Muscle layer of colon (tissue), 2 donors: ENCODE data around the gene DNM2.
"Not testable (repeated sequence)": the region's sequence is repeated elsewhere in the genome, so short reads cannot be mapped to it uniquely, and the experiment has no call there.

Source experiments
- H3K27ac ChIP-seq: one replicate; pipeline ENCODE4 v1.7.0; 2013; ENCODE audit warnings: low read depth, mild to moderate bottlenecking, low read length, moderate library complexity
- H3K27me3 ChIP-seq, 2 donors: one replicate each; pipeline ENCODE4 v1.7.0; 2013; ENCODE audit warnings: low read length in 2 of 2, mild to moderate bottlenecking in 2 of 2; ENCODE audit not compliant: insufficient read depth in 2 of 2, control insufficient read depth in 1 of 2
- H3K36me3 ChIP-seq: one replicate; pipeline ENCODE4 v1.7.0; 2013; ENCODE audit warnings: mild to moderate bottlenecking, low read length; ENCODE audit not compliant: insufficient read depth
- H3K4me1 ChIP-seq: one replicate; pipeline ENCODE4 v1.7.0; 2013; ENCODE audit warnings: mild to moderate bottlenecking, low read length; ENCODE audit not compliant: insufficient read depth
- H3K4me3 ChIP-seq, 2 donors: one replicate each; pipeline ENCODE4 v1.7.0; 2013; ENCODE audit warnings: low read length in 2 of 2, low read depth in 1 of 2, mild to moderate bottlenecking in 1 of 2, moderate library complexity in 1 of 2
- H3K9ac ChIP-seq: one replicate; pipeline ENCODE4 v1.7.0; 2013; ENCODE audit warnings: low read length
- H3K9me3 ChIP-seq: one replicate; pipeline ENCODE4 v1.7.0; 2013; ENCODE audit warnings: mild to moderate bottlenecking, low read length
- donor health status: abdominal sarcoma.
- donor health status: Adenocarcinoma of cecum.

The DNM2 gene

DNA sequence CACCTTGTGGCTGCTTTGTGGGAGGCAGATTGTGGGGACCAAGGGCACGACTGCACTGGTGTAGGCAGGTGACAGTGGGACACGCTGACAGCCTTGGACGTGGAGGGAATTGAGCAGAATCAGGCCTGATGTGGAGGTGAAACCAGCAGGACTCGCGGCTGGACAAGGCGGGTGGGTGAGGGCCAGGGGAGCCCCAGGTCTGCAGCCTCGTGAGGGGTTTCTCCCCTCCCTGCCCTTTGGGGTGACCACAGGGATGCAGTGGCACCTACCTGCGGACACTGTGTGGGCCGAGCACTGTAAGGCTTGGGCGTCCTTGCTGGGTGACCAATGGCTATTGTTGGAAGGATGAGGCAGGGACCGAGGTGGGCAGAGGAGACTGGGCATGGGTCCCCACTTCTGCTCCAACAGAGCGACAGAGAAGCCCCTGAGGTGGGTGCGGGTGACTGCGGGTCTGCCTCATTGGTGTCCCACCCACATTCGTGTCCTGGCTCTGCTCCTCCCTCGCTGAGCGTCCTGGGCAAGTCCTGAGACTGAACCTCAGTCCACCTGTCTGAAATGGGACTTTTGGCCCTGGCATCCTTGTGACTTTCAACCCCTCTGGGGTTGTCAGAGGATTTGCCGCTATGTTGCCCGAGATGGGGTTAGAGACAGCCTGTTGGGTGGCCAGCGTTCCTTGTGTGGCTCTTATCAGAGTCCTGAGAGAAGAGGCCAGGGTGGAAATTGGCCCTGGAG is 30.5 kb downstream of the DNM2 start:
- Histone ChIP-seq H3K4me3 (no peak overlapping the region), H3K9me3 (no peaks in the 10 kb centered on the region), H3K27ac (no peak overlapping the region), H3K4me1 (peaks cover 29% of the 10 kb centered on the region), H3K27me3 (no peaks in the 10 kb centered on the region), H3K36me3 (no peaks in the 10 kb centered on the region), H3K9ac (no peak overlapping the region)

DNA sequence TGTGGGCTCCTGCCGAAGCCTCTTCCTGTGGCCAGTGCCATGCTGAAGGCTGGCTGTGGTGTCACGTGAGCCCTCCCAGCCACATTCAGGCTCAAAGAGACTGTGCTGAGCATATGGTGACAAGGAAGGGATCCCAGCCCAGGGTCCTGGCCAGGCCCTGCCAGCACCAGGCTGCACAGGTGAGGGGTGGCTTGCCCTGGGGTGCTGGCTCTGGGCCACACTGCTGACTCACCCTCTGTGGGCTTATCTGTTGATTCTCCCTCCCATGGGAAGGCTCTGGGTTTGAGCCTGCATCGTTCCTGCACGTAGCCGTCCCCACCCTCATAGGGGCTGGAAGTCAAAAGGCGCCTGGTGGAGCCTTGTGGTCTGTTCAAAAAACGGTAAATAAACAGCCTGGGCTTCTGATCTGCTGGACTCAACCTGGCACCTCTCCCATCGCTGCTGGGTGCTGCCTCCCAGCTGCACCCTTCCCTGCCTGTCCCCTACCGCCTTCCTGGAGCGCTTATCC is 31.1 kb downstream of the DNM2 start:
- Histone ChIP-seq H3K9me3 (no peaks in the 10 kb centered on the region), H3K27me3 (no peaks in the 10 kb centered on the region), H3K4me1 (peaks cover 29% of the 10 kb centered on the region), H3K27ac (no peak overlapping the region), H3K9ac (no peak overlapping the region), H3K4me3 (no peak overlapping the region), H3K36me3 (no peaks in the 10 kb centered on the region)

DNA sequence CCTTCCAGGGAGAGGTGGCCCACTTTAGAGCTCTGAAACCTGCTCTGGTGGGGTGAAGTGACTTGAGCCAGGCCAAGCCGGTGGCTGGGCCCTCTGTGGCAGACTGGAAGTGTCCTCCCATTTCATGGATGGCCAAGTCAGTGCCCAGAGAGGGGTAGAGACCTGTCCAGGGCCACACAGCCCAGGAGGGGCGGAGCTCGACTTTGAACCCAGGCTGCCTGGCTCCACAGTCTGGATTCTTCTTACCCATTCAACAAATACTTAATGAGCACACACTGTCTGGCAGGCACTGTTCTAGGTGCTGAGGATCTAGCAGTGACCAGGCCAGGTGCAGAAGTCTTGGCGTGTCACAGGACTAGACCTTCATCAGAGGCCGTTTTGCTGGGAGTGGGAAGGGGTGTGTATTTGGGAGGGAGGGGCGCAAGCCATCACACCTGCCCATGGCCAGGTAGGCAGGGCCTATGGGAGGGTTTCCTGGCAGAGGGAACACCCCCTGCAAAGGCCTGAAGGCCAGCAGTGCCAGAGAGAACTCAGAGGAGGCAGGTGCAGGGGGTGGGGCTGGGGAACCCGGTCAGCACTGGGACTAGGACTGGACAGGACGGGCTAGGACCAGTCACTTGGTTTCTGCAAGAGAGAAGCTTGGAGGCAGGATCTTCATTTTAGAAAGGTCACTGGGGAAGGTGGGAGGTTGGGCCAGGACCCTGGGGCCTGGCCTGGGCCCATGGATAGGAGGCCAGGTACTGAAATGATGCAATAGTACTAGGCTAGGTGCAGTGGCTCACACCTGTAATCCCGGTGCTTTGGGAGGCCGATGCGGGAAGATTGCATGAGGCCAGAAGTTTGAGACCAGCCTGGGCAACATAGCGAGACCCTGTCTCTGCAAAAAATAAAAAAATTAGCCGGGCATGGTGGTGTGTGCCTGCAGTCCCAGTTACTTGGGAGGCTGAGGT is 31.8 kb downstream of the DNM2 start:
- H3K9me3 ChIP-seq, result no peaks in the 10 kb centered on the region
- H3K27me3 ChIP-seq, result no peaks in the 10 kb centered on the region
- H3K4me1 ChIP-seq, result peaks cover 29% of the 10 kb centered on the region
- H3K4me3 ChIP-seq, result no peak overlapping the region
- no peak overlapping the region for H3K27ac ChIP-seq
- no peak overlapping the region for H3K9ac ChIP-seq
- H3K36me3 ChIP-seq, result no peaks in the 10 kb centered on the region

DNA sequence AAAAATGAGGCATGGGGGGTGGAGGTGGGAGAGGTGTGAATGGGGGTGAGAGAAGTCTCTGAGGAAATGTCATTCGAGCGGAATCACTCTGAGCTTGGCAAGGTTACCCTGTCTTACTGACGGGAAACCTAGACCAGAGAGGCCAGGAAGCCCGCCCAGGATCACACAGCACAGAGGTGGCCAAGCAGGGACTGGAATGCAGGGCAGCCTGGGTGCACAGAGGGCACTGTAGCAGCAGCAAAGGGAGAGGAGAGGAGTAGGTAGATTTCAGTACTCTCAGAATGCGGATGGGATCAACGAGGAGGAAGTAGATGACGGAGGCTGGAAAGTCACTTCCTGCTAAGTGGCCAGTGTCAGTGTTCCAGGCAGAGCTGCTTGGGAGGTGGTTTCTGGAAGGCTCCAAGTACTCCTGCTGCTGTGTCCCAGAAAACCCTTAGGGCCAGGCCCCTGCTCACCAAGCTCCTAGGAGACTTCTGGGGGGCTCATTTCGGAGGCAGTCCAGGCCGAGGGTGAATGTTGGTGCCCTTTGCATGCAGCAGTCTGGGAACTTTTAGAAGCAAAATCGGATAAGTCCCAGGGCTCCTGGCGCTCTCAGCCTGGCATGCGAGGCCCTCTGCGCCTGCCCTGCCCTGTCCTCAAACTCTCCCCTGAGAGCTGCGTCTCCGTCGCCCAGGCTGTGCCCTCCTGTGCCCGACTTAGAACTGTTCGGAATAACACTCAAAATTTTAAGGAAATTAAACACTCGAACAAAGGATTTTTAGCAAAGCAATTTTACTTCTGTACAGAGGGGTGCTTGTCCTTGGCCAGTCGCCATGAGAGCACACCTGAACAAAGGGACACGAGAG is 33.5 kb downstream of the DNM2 start:
- Histone ChIP-seq H3K4me1 (peaks cover 29% of the 10 kb centered on the region), H3K27me3 (no peaks in the 10 kb centered on the region), H3K9me3 (no peaks in the 10 kb centered on the region), H3K27ac (no peak overlapping the region), H3K9ac (no peak overlapping the region), H3K4me3 (no peak overlapping the region), H3K36me3 (peaks cover 3% of the 10 kb centered on the region)

DNA sequence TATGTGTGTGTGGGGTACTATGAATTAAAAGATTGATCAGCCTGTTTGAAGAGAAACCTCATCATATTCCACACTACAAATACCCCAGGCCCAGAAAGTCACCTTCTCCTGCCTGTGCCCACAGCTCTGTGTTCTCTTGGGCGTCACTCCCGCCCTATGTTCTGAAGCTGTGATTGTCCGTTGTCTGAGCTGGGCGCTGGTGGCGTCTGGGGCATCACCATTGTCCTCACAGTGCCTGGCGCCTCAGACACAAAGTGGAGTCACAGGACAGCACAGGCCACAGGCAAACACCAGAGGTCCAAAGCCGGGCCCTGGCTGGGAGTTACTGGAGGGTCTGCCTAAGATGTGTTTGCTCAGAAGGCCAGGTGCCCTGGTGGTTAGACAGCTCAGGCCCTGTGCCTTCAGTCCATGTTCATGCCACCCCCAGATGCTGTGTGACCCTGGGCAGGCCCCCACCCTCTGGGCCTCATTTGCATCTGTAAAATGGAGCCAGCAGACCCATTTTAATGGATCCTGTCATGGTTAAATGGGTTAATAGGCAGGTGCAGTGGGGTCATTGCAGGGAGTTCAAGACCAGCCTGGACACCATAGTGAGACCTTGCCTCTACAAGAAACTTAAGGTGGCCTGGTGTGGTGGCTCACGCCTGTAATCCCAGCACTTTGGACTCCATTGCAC is 34.5 kb downstream of the DNM2 start:
- Histone ChIP-seq H3K36me3 (peaks cover 3% of the 10 kb centered on the region), H3K9ac (no peak overlapping the region), H3K4me1 (peaks cover 29% of the 10 kb centered on the region), H3K27me3 (no peaks in the 10 kb centered on the region), H3K9me3 (no peaks in the 10 kb centered on the region), H3K4me3 (no peak overlapping the region), H3K27ac (no peak overlapping the region)

DNA sequence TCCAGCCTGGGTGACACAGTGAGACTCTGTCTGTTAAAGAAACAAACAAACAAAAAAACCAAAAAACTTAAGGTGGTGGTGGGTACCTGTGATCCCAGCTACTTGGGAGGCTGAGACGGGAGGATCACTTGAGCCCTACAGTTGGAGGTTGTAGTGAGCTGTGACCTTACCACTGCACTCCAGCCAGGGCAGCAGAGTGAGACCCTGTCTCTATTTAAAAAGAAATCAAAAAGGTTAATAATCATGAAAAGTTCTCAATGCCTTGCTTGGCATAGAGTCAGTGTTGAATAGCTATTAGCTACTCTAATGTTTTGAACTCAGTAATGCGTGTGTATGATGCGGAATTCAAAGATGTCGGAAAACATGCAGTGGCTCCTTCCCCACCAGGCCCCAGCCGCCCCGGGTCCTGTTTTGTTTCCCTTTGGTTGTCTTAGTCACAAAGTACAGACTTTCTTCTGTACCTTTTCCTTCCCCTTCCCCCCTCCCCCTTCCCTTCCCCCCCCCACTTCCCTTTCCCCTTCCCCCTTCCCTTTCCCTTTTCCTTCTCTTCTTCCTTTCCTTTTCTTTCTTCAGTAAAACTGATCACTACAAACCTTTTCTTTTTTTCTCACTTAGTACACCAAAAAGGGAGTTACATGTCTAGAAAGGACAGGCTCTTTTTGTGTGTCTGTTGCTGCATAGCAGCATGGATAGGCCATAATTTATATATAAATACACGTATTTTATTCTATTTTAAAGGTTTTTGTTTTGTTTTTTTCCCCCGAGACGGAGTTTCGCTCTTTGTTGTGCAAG is 35.2 kb downstream of the DNM2 start:
- Histone ChIP-seq H3K9ac (no peak overlapping the region), H3K9me3 (no peaks in the 10 kb centered on the region), H3K36me3 (peaks cover 3% of the 10 kb centered on the region), H3K4me3 (no peak overlapping the region), H3K27ac (no peak overlapping the region), H3K4me1 (peaks cover 29% of the 10 kb centered on the region), H3K27me3 (no peaks in the 10 kb centered on the region)

DNA sequence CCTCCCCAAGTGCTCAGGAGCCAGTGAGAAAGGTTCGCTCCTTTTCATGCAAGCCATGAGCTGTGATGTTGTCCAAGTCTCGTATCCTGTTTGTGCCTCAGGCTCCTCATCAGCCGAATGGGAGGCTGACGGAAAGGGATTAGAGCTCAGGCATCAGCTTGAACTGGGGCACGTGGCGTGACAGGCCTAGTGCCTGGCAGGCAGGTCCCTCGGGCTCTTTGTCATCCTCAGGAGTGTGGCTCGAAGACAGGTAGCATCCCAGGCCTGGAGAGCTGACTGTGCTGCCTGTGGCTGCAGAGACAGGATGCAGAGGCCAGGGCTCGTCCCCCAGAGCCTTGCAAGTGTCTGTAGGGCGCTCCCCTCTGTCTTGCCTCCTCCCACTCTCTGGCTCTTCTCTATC is 38.5 kb downstream of the DNM2 start:
- Histone ChIP-seq H3K4me3 (no peak overlapping the region), H3K4me1 (peaks cover 6% of the 10 kb centered on the region), H3K27ac (no peak overlapping the region), H3K9ac (no peak overlapping the region), H3K9me3 (no peaks in the 10 kb centered on the region), H3K27me3 (no peaks in the 10 kb centered on the region), H3K36me3 (peaks cover 5% of the 10 kb centered on the region)

DNA sequence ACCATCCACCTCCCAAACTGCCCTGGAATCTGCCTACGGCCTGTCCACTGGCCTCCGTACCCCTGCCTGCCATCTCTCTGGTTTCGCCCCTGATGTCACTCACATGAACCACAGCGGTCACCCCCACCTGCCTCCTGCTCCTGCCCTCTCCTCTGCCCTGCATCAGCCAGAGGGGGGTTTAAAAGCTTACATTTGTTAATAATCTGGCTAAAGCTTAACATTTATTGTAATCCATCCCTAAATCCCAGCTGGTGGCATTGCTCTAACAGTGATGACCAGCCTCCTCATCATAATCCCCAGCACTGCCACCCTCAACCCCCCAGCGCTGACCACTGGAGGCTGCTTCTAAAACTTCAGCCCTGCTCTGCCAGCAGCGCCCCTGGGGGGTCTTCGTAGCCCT is 38.9 kb downstream of the DNM2 start:
- Histone ChIP-seq H3K27ac (no peak overlapping the region), H3K4me3 (no peak overlapping the region), H3K9me3 (no peaks in the 10 kb centered on the region), H3K9ac (no peak overlapping the region), H3K36me3 (peaks cover 9% of the 10 kb centered on the region), H3K4me1 (peaks cover 2% of the 10 kb centered on the region), H3K27me3 (no peaks in the 10 kb centered on the region)

DNA sequence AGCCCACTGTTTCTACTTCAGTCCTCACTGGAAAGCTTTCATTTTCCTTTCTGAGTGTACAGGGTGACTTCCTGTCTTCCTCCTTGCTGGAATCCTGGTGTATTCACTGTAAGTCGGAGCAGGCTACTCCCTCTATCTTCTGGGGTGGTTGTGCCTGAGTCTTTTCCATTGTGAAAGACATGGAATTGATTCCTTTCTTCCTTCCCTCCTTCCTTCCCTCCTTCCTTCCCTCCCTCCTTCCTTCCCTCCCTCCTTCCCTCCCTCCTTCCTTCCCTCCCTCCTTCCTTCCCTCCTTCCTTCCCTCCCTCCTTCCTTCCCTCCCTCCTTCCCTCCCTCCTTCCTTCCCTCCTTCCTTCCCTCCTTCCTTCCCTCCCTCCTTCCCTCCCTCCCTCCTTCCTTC is 40.2 kb downstream of the DNM2 start:
- H3K4me1 ChIP-seq, H3K9me3 ChIP-seq, H3K27ac ChIP-seq, H3K27me3 ChIP-seq, H3K4me3 ChIP-seq, H3K9ac ChIP-seq, H3K36me3 ChIP-seq: not testable (repeated sequence)

DNA sequence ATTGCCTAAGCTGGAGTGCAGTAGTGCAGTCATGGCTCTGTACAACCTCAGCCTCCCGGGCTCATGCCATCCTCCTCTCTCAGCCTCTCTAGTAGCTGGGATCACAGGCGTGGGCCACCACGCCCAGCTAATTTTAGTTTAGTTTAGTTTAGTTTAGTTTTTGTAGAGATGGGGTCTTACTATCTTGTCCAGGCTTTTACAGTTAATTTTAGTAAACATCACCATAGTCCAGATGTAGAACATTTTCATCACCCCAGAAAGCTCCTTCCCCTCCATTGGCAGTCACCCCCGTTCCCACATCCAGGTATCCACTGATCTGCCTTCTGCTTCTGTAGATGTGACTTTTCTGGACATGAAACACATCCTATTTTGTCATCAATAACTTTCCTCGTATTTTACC is 41.1 kb downstream of the DNM2 start:
- Histone ChIP-seq H3K9me3 (no peaks in the 10 kb centered on the region), H3K27ac (no peak overlapping the region), H3K4me3 (no peak overlapping the region), H3K4me1 (no peaks in the 10 kb centered on the region), H3K9ac (no peak overlapping the region), H3K27me3 (no peaks in the 10 kb centered on the region), H3K36me3 (peaks cover 9% of the 10 kb centered on the region)
